Testis (tissue), 3 donors: ENCODE data around the gene PPM1D. TPM values are rescaled to one million over a fixed set of nuclear protein-coding genes. Genes with fewer than 3 reads are reported as not detected.

ENCODE experiments used
- DNase-seq: peaks from one replicate; pipeline ENCODE4 v3.0.0-alpha.2; 2019
- H3K27ac ChIP-seq, 2 donors: fragments of 200-600 bp; sonication (generic); one replicate each; pipeline ENCODE4 v1.5.1; 2019
- H3K27me3 ChIP-seq: fragments of 200-600 bp; sonication (generic); one replicate; pipeline ENCODE4 v1.5.1; 2019
- H3K36me3 ChIP-seq: fragments of 200-600 bp; sonication (generic); one replicate; pipeline ENCODE4 v1.5.1; 2017; ENCODE audit warnings: low read depth; ENCODE audit errors: missing control alignments
- H3K4me1 ChIP-seq: fragments of 200-600 bp; sonication (generic); one replicate; pipeline ENCODE4 v1.5.1; 2019
- H3K4me3 ChIP-seq, 2 donors: fragments of 200-600 bp; sonication (generic); one replicate each; pipeline ENCODE4 v1.5.1; 2017 to 2019
- H3K9me3 ChIP-seq: fragments of 200-600 bp; sonication (generic); one replicate; pipeline ENCODE4 v1.5.1; 2017
- POLR2A ChIP-seq: fragments of 450-650 bp; IDR thresholded peaks from one replicate; pipeline ENCODE4 v1.6.1; 2017; ENCODE audit warnings: antibody characterized with exemption, mild to moderate bottlenecking, moderate library complexity
- WGBS, 2 donors: methylation state at CpG; one replicate each; pipeline ENCODE4 v1.1.5; 2018; 5-methylcytosine and 5-hydroxymethylcytosine counted together
- intact Hi-C: fragments of 100-400 bp; cut with DNase I; formaldehyde crosslinking; loops from one replicate; pipeline ENCODE4 v1.15.1; 2023; ENCODE audit warnings: low total_unique reads
- polyA plus RNA-seq: library from polyadenylated mRNA; stranded (reverse); fragments of 350-450 nt; fragmentation: Illumina TruSeq; extraction: RNeasy Lipid Tissue Mini Kit (QIAGEN cat#74804); gene quantifications from one replicate; pipeline ENCODE4 v1.2.3, GENCODE V29; 2014; ENCODE audit warnings: low read depth, low replicate concordance; ENCODE audit not compliant: insufficient read depth
- total RNA-seq, 2 donors: library from RNA; depleted of rRNA; stranded (reverse); fragments of >200 nt; gene quantifications; one replicate each; pipeline ENCODE4 v1.2.3, GENCODE V29; 2016
- TF ChIP-seq, protein P1 (sequence below), 3 experiments: fragments of 450-650 bp in 2 of 3; fragments of 200-600 bp in 1 of 3; sonication (generic) in 1 of 3; IDR thresholded peaks; one replicate each; pipeline ENCODE4 v1.5.1; 2016 to 2019; ENCODE audit warnings: antibody characterized with exemption in 3 of 3, mild to moderate bottlenecking in 2 of 3, moderate library complexity in 1 of 3

PPM1D gene
- total and polyA plus RNA-seq, 3 donors from 2014 or later, result 31.5 to 40.7 (median 34.9) TPM

DNA sequence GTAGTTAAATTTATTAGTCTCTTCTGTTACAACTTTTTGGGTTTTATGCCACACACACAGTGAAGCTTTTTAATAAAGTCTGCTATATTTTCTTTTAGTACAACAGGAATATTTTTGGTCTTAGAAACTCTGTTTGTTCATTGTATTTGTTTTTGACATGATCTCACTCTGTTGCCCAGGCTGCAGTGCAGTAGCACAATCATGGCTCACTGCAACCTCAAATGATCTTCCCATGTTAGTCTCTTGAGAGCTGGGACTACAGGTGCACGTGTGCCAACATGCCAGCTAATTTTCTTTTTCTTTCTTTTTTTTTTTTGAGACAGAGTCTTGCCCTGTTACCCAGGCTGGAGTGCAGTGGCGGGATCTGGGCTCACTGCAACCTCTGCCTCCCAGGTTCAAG, 27.1 kb downstream of the PPM1D start:
- H3K4me3 ChIP-seq, result no peak overlapping the region
- H3K9me3 ChIP-seq, result no peaks in the 10 kb centered on the region
- WGBS, 2 donors, result 82 to 88% methylated on average over 2 of the region's 2 CpGs
- intact Hi-C loops, result no loop called here
- no peak for DNase-seq
- H3K36me3 ChIP-seq, result no peaks in the 10 kb centered on the region
- no peaks in the 10 kb centered on the region for H3K4me1 ChIP-seq
- TF ChIP-seq POLR2A, result no peak
- TF ChIP-seq, protein P1, sequence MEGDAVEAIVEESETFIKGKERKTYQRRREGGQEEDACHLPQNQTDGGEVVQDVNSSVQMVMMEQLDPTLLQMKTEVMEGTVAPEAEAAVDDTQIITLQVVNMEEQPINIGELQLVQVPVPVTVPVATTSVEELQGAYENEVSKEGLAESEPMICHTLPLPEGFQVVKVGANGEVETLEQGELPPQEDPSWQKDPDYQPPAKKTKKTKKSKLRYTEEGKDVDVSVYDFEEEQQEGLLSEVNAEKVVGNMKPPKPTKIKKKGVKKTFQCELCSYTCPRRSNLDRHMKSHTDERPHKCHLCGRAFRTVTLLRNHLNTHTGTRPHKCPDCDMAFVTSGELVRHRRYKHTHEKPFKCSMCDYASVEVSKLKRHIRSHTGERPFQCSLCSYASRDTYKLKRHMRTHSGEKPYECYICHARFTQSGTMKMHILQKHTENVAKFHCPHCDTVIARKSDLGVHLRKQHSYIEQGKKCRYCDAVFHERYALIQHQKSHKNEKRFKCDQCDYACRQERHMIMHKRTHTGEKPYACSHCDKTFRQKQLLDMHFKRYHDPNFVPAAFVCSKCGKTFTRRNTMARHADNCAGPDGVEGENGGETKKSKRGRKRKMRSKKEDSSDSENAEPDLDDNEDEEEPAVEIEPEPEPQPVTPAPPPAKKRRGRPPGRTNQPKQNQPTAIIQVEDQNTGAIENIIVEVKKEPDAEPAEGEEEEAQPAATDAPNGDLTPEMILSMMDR (IDR thresholded peaks at IDR 0.05), result no peak
- H3K27me3 ChIP-seq, result no peaks in the 10 kb centered on the region
- no peak overlapping the region for H3K27ac ChIP-seq

GRCh38 chr17:60628252-60628889, 28.4 kb downstream of the PPM1D start:
- H3K4me1 ChIP-seq, result no peaks in the 10 kb centered on the region
- 80 to 89% methylated on average over 6 of the region's 6 CpGs for WGBS, 2 donors
- H3K4me3 ChIP-seq, result no peak overlapping the region
- no peak for DNase-seq
- no peak overlapping the region for H3K27ac ChIP-seq
- no peaks in the 10 kb centered on the region for H3K36me3 ChIP-seq
- TF ChIP-seq POLR2A, result no peak
- TF ChIP-seq, protein P1 (IDR thresholded peaks at IDR 0.05), result no peak
- intact Hi-C loops, result no loop called here
- H3K27me3 ChIP-seq, result no peaks in the 10 kb centered on the region
- H3K9me3 ChIP-seq, result no peaks in the 10 kb centered on the region

DNA sequence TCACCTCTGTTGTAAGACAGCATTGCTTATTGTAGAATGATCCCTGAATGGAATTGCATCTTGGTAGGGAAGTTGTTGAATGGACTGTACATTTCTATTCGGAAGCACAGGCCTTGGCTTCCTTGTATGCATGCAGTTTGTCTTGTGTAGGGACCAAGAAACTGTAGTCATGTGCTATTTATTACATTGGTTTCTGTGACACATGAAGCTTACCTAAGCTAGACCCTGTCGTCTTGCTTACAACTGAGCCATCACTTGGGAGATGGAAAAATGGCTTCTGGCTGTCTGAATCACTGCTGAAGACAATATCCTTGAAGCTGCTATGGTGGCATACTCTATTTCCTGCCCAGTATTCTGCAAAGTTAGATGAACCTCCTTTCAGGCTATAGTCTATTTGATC, 29.1 kb downstream of the PPM1D start:
- TF ChIP-seq, protein P1 (IDR thresholded peaks at IDR 0.05), result no peak
- TF ChIP-seq POLR2A, result no peak
- 85% methylated on average over 2 of the region's 2 CpGs for WGBS, 2 donors
- H3K4me1 ChIP-seq, result no peaks in the 10 kb centered on the region

GRCh38 chr17:60630352-60630751, 30.4 kb downstream of the PPM1D start:
- intact Hi-C loops, result no loop called here
- TF ChIP-seq POLR2A, result no peak
- TF ChIP-seq, protein P1 (IDR thresholded peaks at IDR 0.05), result no peak
- DNase-seq, result peak; percentile 55
- Histone ChIP-seq H3K27me3 (no peaks in the 10 kb centered on the region), H3K4me3 (no peak overlapping the region), H3K4me1 (no peaks in the 10 kb centered on the region), H3K36me3 (no peaks in the 10 kb centered on the region), H3K9me3 (no peaks in the 10 kb centered on the region), H3K27ac (peak overlapping the region in 1 of 2 donors; percentile 69)
- WGBS, 2 donors, result 55 to 57% methylated on average over 5 of the region's 5 CpGs

More for the DNA sequence above, 29.1 kb downstream of the PPM1D start:
- intact Hi-C loops, result no loop called here
- Histone ChIP-seq H3K27ac (no peak overlapping the region), H3K27me3 (no peaks in the 10 kb centered on the region), H3K36me3 (no peaks in the 10 kb centered on the region), H3K9me3 (no peaks in the 10 kb centered on the region), H3K4me3 (no peak overlapping the region)
- no peak for DNase-seq

GRCh38 chr17:60631119-60631518, 31.1 kb downstream of the PPM1D start:
- H3K27me3 ChIP-seq, result no peaks in the 10 kb centered on the region
- no peak for DNase-seq
- intact Hi-C loops, result no loop called here
- peak overlapping the region in 1 of 2 donors; percentile 69 for H3K27ac ChIP-seq
- no peak for TF ChIP-seq POLR2A
- TF ChIP-seq, protein P1 (IDR thresholded peaks at IDR 0.05), result no peak
- H3K4me3 ChIP-seq, result no peak overlapping the region
- 93 to 96% methylated on average over 6 of the region's 6 CpGs for WGBS, 2 donors
- H3K36me3 ChIP-seq, result no peaks in the 10 kb centered on the region
- no peaks in the 10 kb centered on the region for H3K9me3 ChIP-seq
- H3K4me1 ChIP-seq, result no peaks in the 10 kb centered on the region
